PC-9 (cell line): ENCODE results near the gene FILIP1. TPM values are rescaled to one million over a fixed set of nuclear protein-coding genes. Genes with fewer than 3 reads are reported as not detected.

Experiments
- BruUV-seq: library from RNA; stranded (reverse); fragments of 400-500 nt; replicated peaks from 2 replicates; lab custom pipeline; 2021; lab: Mats Ljungman, UMichigan
- CTCF ChIA-PET: fragments of 300-600 bp; sonication (Branson Sonifier 250); formaldehyde crosslinking; loops from one replicate; lab custom pipeline; 2022; ENCODE audit warnings: antibody characterized with exemption; lab: Charles Lee
- POLR2A ChIA-PET: fragments of 300-600 bp; sonication (Branson Sonifier 250); formaldehyde crosslinking; loops from one replicate; lab custom pipeline; 2022; ENCODE audit warnings: antibody characterized with exemption; ENCODE audit not compliant: unreplicated experiment; lab: Charles Lee
- DNase-seq, 2 experiments: peaks; one replicate each; pipeline versions ENCODE4 v3.0.0 to v3.0.0-alpha.2; 2015 to 2022; ENCODE audit warnings: mixed read lengths in 1 of 2
- H2AFZ ChIP-seq: fragments of 200-600 bp; sonication (generic); 2 replicates; pipeline ENCODE4 v1.8.1; 2017; ENCODE audit warnings: antibody characterized with exemption
- H3F3A ChIP-seq: fragments of 200-600 bp; sonication (generic); 2 replicates; pipeline ENCODE4 v1.8.1; 2017; ENCODE audit warnings: antibody characterized with exemption, mild to moderate bottlenecking, low read depth; ENCODE audit not compliant: insufficient read depth
- H3K27ac ChIP-seq: fragments of 200-600 bp; sonication (generic); 2 replicates; pipeline ENCODE4 v1.6.1; 2016; ENCODE audit warnings: mixed run types
- H3K27me3 ChIP-seq: fragments of 200-600 bp; sonication (generic); 2 replicates; pipeline ENCODE4 v1.6.1; 2016; ENCODE audit warnings: low read depth, mixed run types; ENCODE audit not compliant: insufficient read depth
- H3K36me3 ChIP-seq: fragments of 200-600 bp; sonication (generic); 2 replicates; pipeline ENCODE4 v1.6.1; 2016; ENCODE audit warnings: low read depth, mixed run types
- H3K4me1 ChIP-seq: fragments of 200-600 bp; sonication (generic); replicated peaks from 2 replicates; pipeline ENCODE4 v1.6.1; 2016; ENCODE audit warnings: mixed run types; ENCODE audit not compliant: insufficient read depth
- H3K4me2 ChIP-seq: fragments of 200-600 bp; sonication (generic); 2 replicates; pipeline ENCODE4 v1.6.1; 2017; ENCODE audit warnings: mixed run types
- H3K4me3 ChIP-seq: fragments of 200-600 bp; sonication (generic); 2 replicates; pipeline ENCODE4 v1.6.1; 2016; ENCODE audit warnings: mixed run types
- H3K79me2 ChIP-seq: fragments of 200-600 bp; sonication (generic); 2 replicates; pipeline ENCODE4 v1.6.1; 2017; ENCODE audit warnings: low read depth, mixed run types
- H3K9me2 ChIP-seq: fragments of 200-600 bp; sonication (generic); 2 replicates; pipeline ENCODE4 v1.8.1; 2017; ENCODE audit warnings: mild to moderate bottlenecking; ENCODE audit not compliant: insufficient read depth
- H3K9me3 ChIP-seq: fragments of 200-600 bp; sonication (generic); 2 replicates; pipeline ENCODE4 v1.8.1; 2016; ENCODE audit warnings: low read depth; ENCODE audit not compliant: insufficient read depth
- H4K20me1 ChIP-seq: fragments of 200-600 bp; sonication (generic); 2 replicates; pipeline ENCODE4 v1.8.1; 2017; ENCODE audit not compliant: insufficient read depth
- CTCF ChIP-seq: fragments of 200-600 bp; sonication (generic); conservative IDR thresholded peaks from 2 replicates; pipeline ENCODE4 v1.6.1; 2017; ENCODE audit warnings: mixed run types, antibody characterized with exemption, mild to moderate bottlenecking, moderate library complexity
- EZH2 ChIP-seq: fragments of 200-600 bp; sonication (generic); IDR thresholded peaks from 2 replicates; pipeline ENCODE4 v1.8.0; 2017; ENCODE audit warnings: antibody characterized with exemption, low read depth
- intact Hi-C: fragments of 100-400 bp; cut with micrococcal nuclease; formaldehyde crosslinking; loops from one replicate; pipeline ENCODE4 v1.10.0; 2022; ENCODE audit not compliant: unreplicated experiment
- total RNA-seq: library from RNA; stranded (reverse); gene quantifications from 2 replicates; pipeline ENCODE4 v1.2.3, GENCODE V29; 2021

The FILIP1 gene
- total RNA-seq, 1 experiment from 2014 or later: 0.15 TPM

- H3K4me1 ChIP-seq: no peaks in the 10 kb centered on the region
- H3K9me2 ChIP-seq: no peaks in the 10 kb centered on the region
- H3K4me3 ChIP-seq: no peak overlapping the region
- DNase-seq: no peak
- no peaks in the 10 kb centered on the region for H3K36me3 ChIP-seq
- no peak overlapping the region for H3K27ac ChIP-seq
- H4K20me1 ChIP-seq: no peaks in the 10 kb centered on the region
- H2AFZ ChIP-seq: no peak overlapping the region
- no peak for TF ChIP-seq EZH2
- TF ChIP-seq CTCF: no peak
- intact Hi-C loops: no loop called here
- no peaks in the 10 kb centered on the region for H3K79me2 ChIP-seq
- ChIA-PET POLR2A (no interaction called here), CTCF (no interaction called here)
- H3K9me3 ChIP-seq: no peaks in the 10 kb centered on the region
- H3K4me2 ChIP-seq: no peak overlapping the region
- BruUV-seq: no TSS peak
- H3F3A ChIP-seq: no peaks in the 10 kb centered on the region
- H3K27me3 ChIP-seq: no peaks in the 10 kb centered on the region
Observed at GRCh38 chr6:75481936-75482593, 11.5 kb downstream of the FILIP1 start.

- Histone ChIP-seq H3F3A (no peaks in the 10 kb centered on the region), H2AFZ (no peak overlapping the region), H3K79me2 (no peaks in the 10 kb centered on the region), H3K4me1 (no peaks in the 10 kb centered on the region), H4K20me1 (no peaks in the 10 kb centered on the region), H3K4me2 (no peak overlapping the region), H3K27ac (no peak overlapping the region), H3K4me3 (no peak overlapping the region), H3K36me3 (no peaks in the 10 kb centered on the region), H3K9me2 (no peaks in the 10 kb centered on the region), H3K9me3 (no peaks in the 10 kb centered on the region), H3K27me3 (no peaks in the 10 kb centered on the region)
- no peak for DNase-seq
- ChIA-PET CTCF (no interaction called here), POLR2A (no interaction called here)
- no peak for TF ChIP-seq EZH2
- no peak for TF ChIP-seq CTCF
- intact Hi-C loops: no loop called here
- no TSS peak for BruUV-seq
Observed at GRCh38 chr6:75481394-75481793, 12.2 kb downstream of the FILIP1 start.

- H3K36me3 ChIP-seq: no peaks in the 10 kb centered on the region
- no peak overlapping the region for H2AFZ ChIP-seq
- H3K4me3 ChIP-seq: no peak overlapping the region
- H3K27me3 ChIP-seq: no peaks in the 10 kb centered on the region
- no peak overlapping the region for H3K27ac ChIP-seq
- no peak overlapping the region for H3K4me2 ChIP-seq
- ChIA-PET CTCF (no interaction called here), POLR2A (no interaction called here)
- H3K9me2 ChIP-seq: no peaks in the 10 kb centered on the region
- no peak for TF ChIP-seq CTCF
- TF ChIP-seq EZH2: no peak
- intact Hi-C loops: no loop called here
- no TSS peak for BruUV-seq
- no peaks in the 10 kb centered on the region for H3K4me1 ChIP-seq
- H4K20me1 ChIP-seq: no peaks in the 10 kb centered on the region
- H3K9me3 ChIP-seq: no peaks in the 10 kb centered on the region
- no peaks in the 10 kb centered on the region for H3F3A ChIP-seq
- DNase-seq: no peak
- no peaks in the 10 kb centered on the region for H3K79me2 ChIP-seq
Observed at GRCh38 chr6:75480425-75480824, 13.2 kb downstream of the FILIP1 start.
